Measurements from ENCODE around the gene REEP6.

DNA sequence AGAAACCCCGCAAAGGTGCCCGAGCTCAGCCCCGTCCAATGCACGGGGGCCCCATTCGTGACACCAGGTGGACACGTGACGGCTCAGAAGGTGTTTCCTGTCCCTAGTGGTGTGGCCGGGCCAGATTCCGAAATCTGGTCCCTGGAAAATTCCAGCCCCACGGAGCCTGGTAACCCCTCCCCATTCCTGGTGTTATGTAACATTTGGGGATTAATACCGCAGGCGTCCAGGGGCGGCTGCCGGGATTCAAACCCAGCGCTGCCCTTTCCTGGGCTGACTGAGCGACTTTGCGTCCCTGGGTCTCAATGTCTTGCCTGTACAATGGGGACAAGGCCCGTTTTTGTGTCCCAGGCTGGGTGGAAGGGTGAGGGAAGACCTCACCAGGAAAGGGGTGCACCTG is 31.9 kb downstream of the REEP6 start:
- TF ChIP-seq, protein P1, sequence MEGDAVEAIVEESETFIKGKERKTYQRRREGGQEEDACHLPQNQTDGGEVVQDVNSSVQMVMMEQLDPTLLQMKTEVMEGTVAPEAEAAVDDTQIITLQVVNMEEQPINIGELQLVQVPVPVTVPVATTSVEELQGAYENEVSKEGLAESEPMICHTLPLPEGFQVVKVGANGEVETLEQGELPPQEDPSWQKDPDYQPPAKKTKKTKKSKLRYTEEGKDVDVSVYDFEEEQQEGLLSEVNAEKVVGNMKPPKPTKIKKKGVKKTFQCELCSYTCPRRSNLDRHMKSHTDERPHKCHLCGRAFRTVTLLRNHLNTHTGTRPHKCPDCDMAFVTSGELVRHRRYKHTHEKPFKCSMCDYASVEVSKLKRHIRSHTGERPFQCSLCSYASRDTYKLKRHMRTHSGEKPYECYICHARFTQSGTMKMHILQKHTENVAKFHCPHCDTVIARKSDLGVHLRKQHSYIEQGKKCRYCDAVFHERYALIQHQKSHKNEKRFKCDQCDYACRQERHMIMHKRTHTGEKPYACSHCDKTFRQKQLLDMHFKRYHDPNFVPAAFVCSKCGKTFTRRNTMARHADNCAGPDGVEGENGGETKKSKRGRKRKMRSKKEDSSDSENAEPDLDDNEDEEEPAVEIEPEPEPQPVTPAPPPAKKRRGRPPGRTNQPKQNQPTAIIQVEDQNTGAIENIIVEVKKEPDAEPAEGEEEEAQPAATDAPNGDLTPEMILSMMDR (IDR thresholded peaks at IDR 0.05): no peak
- TF ChIP-seq POLR2A (IDR thresholded peaks at IDR 0.05): no peak

All from body of pancreas (tissue), 4 donors.